Peyer's patch (tissue), 4 donors: ENCODE measurements around the gene NEK5.

Source experiments
- POLR2A ChIP-seq, 2 donors: fragments of 450-650 bp; IDR thresholded peaks; one replicate each; pipeline ENCODE4 v1.5.1; 2017; ENCODE audit warnings: antibody characterized with exemption in 2 of 2, mild to moderate bottlenecking in 2 of 2, moderate library complexity in 2 of 2
- TF ChIP-seq, protein P1 (sequence below), 6 experiments: fragments of 450-650 bp in 4 of 6; fragments of 200-600 bp in 2 of 6; sonication (generic) in 1 of 6; IDR thresholded peaks; one replicate each; pipeline ENCODE4 v1.5.1; 2017 to 2019; ENCODE audit warnings: antibody characterized with exemption in 6 of 6, mild to moderate bottlenecking in 3 of 6, moderate library complexity in 1 of 6

DNA sequence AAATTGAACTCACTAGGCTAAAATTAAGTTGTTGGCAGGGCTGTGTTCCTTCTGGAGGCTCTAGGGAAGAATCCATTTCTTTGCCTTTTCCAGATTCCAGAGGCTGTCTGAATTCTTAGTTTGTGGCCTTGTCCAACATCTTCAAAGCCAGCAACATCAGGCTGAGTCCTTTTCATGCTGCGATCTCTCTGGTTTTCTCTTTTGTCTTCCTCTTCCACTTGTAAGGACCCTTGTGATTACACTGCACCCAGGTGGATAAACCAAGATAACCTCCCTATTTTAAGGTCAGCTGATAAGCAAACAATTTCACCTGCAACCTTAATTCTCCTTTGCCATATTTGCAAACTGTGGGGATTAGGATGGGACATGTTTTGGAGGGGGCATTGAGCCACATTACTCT lies 92.8 kb downstream of the NEK5 start:
- TF ChIP-seq, protein P1, sequence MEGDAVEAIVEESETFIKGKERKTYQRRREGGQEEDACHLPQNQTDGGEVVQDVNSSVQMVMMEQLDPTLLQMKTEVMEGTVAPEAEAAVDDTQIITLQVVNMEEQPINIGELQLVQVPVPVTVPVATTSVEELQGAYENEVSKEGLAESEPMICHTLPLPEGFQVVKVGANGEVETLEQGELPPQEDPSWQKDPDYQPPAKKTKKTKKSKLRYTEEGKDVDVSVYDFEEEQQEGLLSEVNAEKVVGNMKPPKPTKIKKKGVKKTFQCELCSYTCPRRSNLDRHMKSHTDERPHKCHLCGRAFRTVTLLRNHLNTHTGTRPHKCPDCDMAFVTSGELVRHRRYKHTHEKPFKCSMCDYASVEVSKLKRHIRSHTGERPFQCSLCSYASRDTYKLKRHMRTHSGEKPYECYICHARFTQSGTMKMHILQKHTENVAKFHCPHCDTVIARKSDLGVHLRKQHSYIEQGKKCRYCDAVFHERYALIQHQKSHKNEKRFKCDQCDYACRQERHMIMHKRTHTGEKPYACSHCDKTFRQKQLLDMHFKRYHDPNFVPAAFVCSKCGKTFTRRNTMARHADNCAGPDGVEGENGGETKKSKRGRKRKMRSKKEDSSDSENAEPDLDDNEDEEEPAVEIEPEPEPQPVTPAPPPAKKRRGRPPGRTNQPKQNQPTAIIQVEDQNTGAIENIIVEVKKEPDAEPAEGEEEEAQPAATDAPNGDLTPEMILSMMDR (IDR thresholded peaks at IDR 0.05) = no peak
- TF ChIP-seq POLR2A (IDR thresholded peaks at IDR 0.05) = no peak
